ENCODE measurements around the gene ATPAF2.

- TF ChIP-seq CTCF (IDR thresholded peaks at IDR 0.05) (no peak), ZFX (IDR thresholded peaks at IDR 0.05; ENCODE audit: borderline replicate concordance) (no peak)
Measured at GRCh38 chr17:17983776-17984175, 55.2 kb downstream of the ATPAF2 start.
